Common myeloid progenitor, CD34-positive (primary cell): ENCODE measurements around the gene TIGD2. TPM values are rescaled to one million over a fixed set of nuclear protein-coding genes. Genes with fewer than 3 reads are reported as not detected.

Experiments
- CTCF ChIA-PET: fragments of 350-600 bp; sonication (Branson Sonifier 250); formaldehyde crosslinking; loops from one replicate; lab custom pipeline; 2021; ENCODE audit warnings: antibody characterized with exemption; lab: Charles Lee
- POLR2A ChIA-PET: fragments of 350-600 bp; sonication (Branson Sonifier 250); formaldehyde crosslinking; loops from one replicate; lab custom pipeline; 2021; ENCODE audit warnings: antibody characterized with exemption; lab: Charles Lee
- DNase-seq, 3 donors: peaks; one replicate each; pipeline versions ENCODE4 v3.0.0 to v3.0.0-alpha.2; 2013
- H3K27ac ChIP-seq, 2 experiments: 1 replicate in 1 of 2; 2 replicates in 1 of 2; pipeline ENCODE4 v1.7.0; 2013; ENCODE audit warnings: inconsistent platforms in 2 of 2, low read length in 2 of 2, mild to moderate bottlenecking in 2 of 2, low read depth in 1 of 2, moderate library complexity in 1 of 2; ENCODE audit not compliant: severe bottlenecking in 2 of 2, insufficient read depth in 1 of 2, poor library complexity in 1 of 2
- H3K27me3 ChIP-seq, 5 experiments: replicated peaks in 2 of 5; 1 replicate in 3 of 5; 2 replicates in 2 of 5; pipeline versions ENCODE4 v1.6.1 to v1.7.0; 2013; ENCODE audit warnings: low read length in 4 of 5, mild to moderate bottlenecking in 2 of 5, moderate library complexity in 2 of 5, inconsistent platforms in 1 of 5; ENCODE audit not compliant: insufficient read depth in 5 of 5, control insufficient read depth in 4 of 5
- H3K36me3 ChIP-seq, 4 experiments: 1 replicate in 2 of 4; 2 replicates in 2 of 4; pipeline versions ENCODE4 v1.6.1 to v1.7.0; 2013; ENCODE audit warnings: low read length in 3 of 4, control low read depth in 1 of 4, mild to moderate bottlenecking in 1 of 4; ENCODE audit not compliant: control insufficient read depth in 4 of 4, insufficient read depth in 4 of 4
- H3K4me1 ChIP-seq, 4 experiments: 1 replicate in 3 of 4; 2 replicates in 1 of 4; pipeline versions ENCODE4 v1.6.1 to v1.7.1; 2013; ENCODE audit warnings: low read length in 3 of 4, mild to moderate bottlenecking in 3 of 4, control low read depth in 1 of 4, inconsistent platforms in 1 of 4, moderate library complexity in 1 of 4; ENCODE audit not compliant: control insufficient read depth in 4 of 4, insufficient read depth in 4 of 4; ENCODE audit errors: control extremely low read depth in 1 of 4
- H3K4me3 ChIP-seq, 7 experiments: 1 replicate in 4 of 7; 2 replicates in 3 of 7; pipeline versions ENCODE4 v1.5.1 to v1.7.0; 2013; ENCODE audit warnings: mild to moderate bottlenecking in 7 of 7, low read length in 6 of 7, moderate library complexity in 6 of 7, inconsistent platforms in 2 of 7, low read depth in 2 of 7, control low read depth in 1 of 7; ENCODE audit not compliant: insufficient read depth in 4 of 7, control insufficient read depth in 1 of 7; ENCODE audit errors: extremely low read depth in 1 of 7
- H3K9me3 ChIP-seq, 5 experiments: 1 replicate in 4 of 5; 2 replicates in 1 of 5; pipeline versions ENCODE4 v1.6.1 to v1.7.1; 2013; ENCODE audit warnings: low read length in 4 of 5, mild to moderate bottlenecking in 2 of 5, inconsistent platforms in 1 of 5, low read depth in 1 of 5, moderate library complexity in 1 of 5; ENCODE audit not compliant: control insufficient read depth in 4 of 5, insufficient read depth in 2 of 5; ENCODE audit errors: control extremely low read depth in 1 of 5
- WGBS: methylation state at CpG from one replicate; pipeline ENCODE4 v1.1.5; 2013; ENCODE audit not compliant: insufficient coverage; 5-methylcytosine and 5-hydroxymethylcytosine counted together
- polyA plus RNA-seq: library from polyadenylated mRNA; unstranded; fragments of 120-200 nt; gene quantifications from one replicate; pipeline ENCODE4 v1.2.1, GENCODE V29; 2013

The TIGD2 gene
- polyA plus RNA-seq: 12.9 TPM

GRCh38 chr4:89110986-89111832 is at the start of gene TIGD2:
Gene TIGD2 (plus strand): TSS chr4:89111533. CDS start chr4:89112975, 1,442 bp downstream.
- H3K4me3 ChIP-seq: peak within 1 kb of the TSS; percentile 83 to 94 (median 85)
- DNase-seq: peak; percentile 90 to 95 (median 94)
- under 1% methylated on average over 78 of the region's 101 CpGs for WGBS

GRCh38 chr4:89064848-89065247 is 46.5 kb upstream of the TIGD2 start:
- Histone ChIP-seq H3K36me3 (no peaks in the 10 kb centered on the region), H3K9me3 (peaks cover 0 to 7% (median 2%) of the 10 kb centered on the region in 5 experiments), H3K4me1 (peaks cover 0 to 8% (median 3%) of the 10 kb centered on the region in 4 experiments), H3K4me3 (no peak overlapping the region), H3K27me3 (no peaks in the 10 kb centered on the region), H3K27ac (no peak overlapping the region)
- DNase-seq: no peak
- ChIA-PET POLR2A (no interaction called here), CTCF (interaction anchor here (1.6 kb wide), 1 partner anchor 9 kb away, joined by 7 read pairs; no protein-coding TSS in a partner anchor)
- 100% methylated on average over 2 of the region's 3 CpGs for WGBS

More at GRCh38 chr4:89110986-89111832, at the start of gene TIGD2:
- POLR2A ChIA-PET: interaction anchor here (0.6 kb wide), 1 partner anchor 293 kb away, joined by 4 read pairs; no protein-coding TSS in a partner anchor
- Histone ChIP-seq H3K9me3 (peaks cover 0 to 9% (median 5%) of the 10 kb centered on the region in 5 experiments), H3K4me1 (peaks cover 4 to 23% (median 18%) of the 10 kb centered on the region in 4 experiments), H3K27ac (peak within 1 kb of the TSS; percentile 7 to 69), H3K27me3 (peaks cover 0 to 4% (median 0%) of the 10 kb centered on the region in 5 experiments), H3K36me3 (peaks cover 0 to 18% (median under 1%) of the 10 kb centered on the region in 4 experiments)
- CTCF ChIA-PET: no interaction called here

- ChIA-PET POLR2A (interaction anchor here (0.6 kb wide), 1 partner anchor 800 kb away, joined by 3 read pairs; no protein-coding TSS in a partner anchor), CTCF (interaction anchor here (0.8 to 1.5 kb wide), 4 partner anchors 10 to 42 kb away, joined by 3 to 5 read pairs (median 4); partner anchors contain the start of gene FAM13A)
- H3K4me3 ChIP-seq: no peak overlapping the region
- H3K27me3 ChIP-seq: no peaks in the 10 kb centered on the region
- peaks cover 0 to 10% (median 4%) of the 10 kb centered on the region in 4 experiments for H3K4me1 ChIP-seq
- no peak overlapping the region for H3K27ac ChIP-seq
- peaks cover 0 to 4% (median 2%) of the 10 kb centered on the region in 5 experiments for H3K9me3 ChIP-seq
- no peak for DNase-seq
- H3K36me3 ChIP-seq: no peaks in the 10 kb centered on the region
These were observed 43.9 kb upstream of the TIGD2 start for GRCh38 chr4:89067417-89067816.

GRCh38 chr4:89069481-89069880 is 41.9 kb upstream of the TIGD2 start:
- Histone ChIP-seq H3K4me1 (peaks cover 0 to 10% (median 4%) of the 10 kb centered on the region in 4 experiments), H3K36me3 (no peaks in the 10 kb centered on the region), H3K27me3 (no peaks in the 10 kb centered on the region), H3K9me3 (peaks cover 0 to 4% (median 2%) of the 10 kb centered on the region in 5 experiments), H3K27ac (no peak overlapping the region), H3K4me3 (peak overlapping the region in 2 of 7 experiments; percentile 25 to 30)
- POLR2A ChIA-PET: interaction anchor here (0.6 kb wide), 1 partner anchor 13 kb away, joined by 3 read pairs; no protein-coding TSS in a partner anchor
- DNase-seq: peak; percentile 51 to 87 (median 77)
- no CpG with 5 or more reads among the region's 2 CpGs for WGBS
- CTCF ChIA-PET: interaction anchor here (2.5 kb wide), 1 partner anchor 17 kb away, joined by 5 read pairs; no protein-coding TSS in a partner anchor

- Histone ChIP-seq H3K36me3 (no peaks in the 10 kb centered on the region), H3K4me1 (peaks cover 0 to 10% (median 4%) of the 10 kb centered on the region in 4 experiments), H3K27me3 (no peaks in the 10 kb centered on the region), H3K27ac (no peak overlapping the region), H3K4me3 (no peak overlapping the region), H3K9me3 (peaks cover 0 to under 1% (median 0%) of the 10 kb centered on the region in 5 experiments)
- POLR2A ChIA-PET: interaction anchor here (0.6 kb wide), 1 partner anchor 14 kb away, joined by 3 read pairs; no protein-coding TSS in a partner anchor
- CTCF ChIA-PET: interaction anchor here (0.9 to 2.5 kb wide), 3 partner anchors 13 to 35 kb away, joined by 3 to 5 read pairs (median 4); no protein-coding TSS in a partner anchor
- no CpG with 5 or more reads among the region's 2 CpGs for WGBS
- DNase-seq: no peak
These were observed 41.3 kb upstream of the TIGD2 start for GRCh38 chr4:89070041-89070440.

- CTCF ChIA-PET: interaction anchor here (1.2 to 2.5 kb wide), 4 partner anchors 11 to 254 kb away, joined by 3 to 5 read pairs (median 4); no protein-coding TSS in a partner anchor
- WGBS: no CpG with 5 or more reads among the region's 3 CpGs
These were observed 40.0 kb upstream of the TIGD2 start for GRCh38 chr4:89071311-89071710.

More at GRCh38 chr4:89071311-89071710, 40.0 kb upstream of the TIGD2 start:
- Histone ChIP-seq H3K36me3 (no peaks in the 10 kb centered on the region), H3K27me3 (no peaks in the 10 kb centered on the region), H3K27ac (no peak overlapping the region), H3K4me1 (peaks cover 0 to 13% (median 5%) of the 10 kb centered on the region in 4 experiments), H3K4me3 (no peak overlapping the region), H3K9me3 (no peaks in the 10 kb centered on the region)
- DNase-seq: no peak
- POLR2A ChIA-PET: no interaction called here
